Body of pancreas (tissue), 4 donors: Measurements from ENCODE around the gene NKAIN4. TPM values are rescaled to one million over a fixed set of nuclear protein-coding genes. Genes with fewer than 3 reads are reported as not detected.

Source experiments
- ATAC-seq: fragments of 150-250 bp; one replicate; pipeline ENCODE4 v1.9.1; 2016
- DNase-seq, 4 donors: peaks; one replicate each; pipeline ENCODE4 v3.0.0-alpha.2; 2019
- H3K27ac ChIP-seq, 4 donors: fragments of 200-600 bp; sonication (generic); 1 replicate in 3 of 4; 2 replicates in 1 of 4; pipeline versions ENCODE4 v1.5.1 to v1.6.1; 2016 to 2019; ENCODE audit warnings: mild to moderate bottlenecking in 1 of 4, mixed read lengths in 1 of 4, moderate library complexity in 1 of 4
- H3K27me3 ChIP-seq, 2 donors: fragments of 200-600 bp; sonication (generic); one replicate each; pipeline ENCODE4 v1.6.0; 2016; ENCODE audit warnings: mild to moderate bottlenecking in 1 of 2
- H3K36me3 ChIP-seq, 2 donors: fragments of 200-600 bp; sonication (generic); replicated peaks in 1 of 2; 2 replicates each; pipeline ENCODE4 v1.5.1; 2016; ENCODE audit warnings: low read depth in 2 of 2; ENCODE audit not compliant: insufficient read depth in 1 of 2
- H3K4me1 ChIP-seq: fragments of 200-600 bp; sonication (generic); one replicate; pipeline ENCODE4 v1.6.0; 2016
- H3K4me3 ChIP-seq, 2 donors: fragments of 200-600 bp; sonication (generic); 1 replicate in 1 of 2; 2 replicates in 1 of 2; pipeline ENCODE4 v1.5.1; 2016 to 2019
- H3K9me3 ChIP-seq, 3 donors: fragments of 200-600 bp; sonication (generic); 1 replicate in 2 of 3; 2 replicates in 1 of 3; pipeline ENCODE4 v1.5.1; 2016
- POLR2A ChIP-seq, 3 donors: fragments of 450-650 bp; IDR thresholded peaks; one replicate each; pipeline ENCODE4 v1.6.1; 2016; ENCODE audit warnings: antibody characterized with exemption in 3 of 3, mild to moderate bottlenecking in 2 of 3
- WGBS, 2 donors: methylation state at CpG; one replicate each; pipeline ENCODE4 v1.1.5; 2017; 5-methylcytosine and 5-hydroxymethylcytosine counted together
- intact Hi-C: fragments of 100-400 bp; cut with DNase I; formaldehyde crosslinking; loops from one replicate; pipeline ENCODE4 v1.15.1; 2023
- total RNA-seq, 2 donors: library from RNA; depleted of rRNA; stranded (reverse); fragments of >200 nt; gene quantifications; one replicate each; pipeline ENCODE4 v1.1.0, GENCODE V29; 2016
- TF ChIP-seq, protein P1 (sequence below), 7 experiments: fragments of 450-650 bp in 4 of 7; fragments of 200-600 bp in 3 of 7; sonication (generic) in 3 of 7; IDR thresholded peaks; one replicate each; pipeline ENCODE4 v1.5.1; 2016 to 2019; ENCODE audit warnings: antibody characterized with exemption in 7 of 7

The NKAIN4 gene
- total RNA-seq, 2 donors from 2014 or later, result not detected

DNA sequence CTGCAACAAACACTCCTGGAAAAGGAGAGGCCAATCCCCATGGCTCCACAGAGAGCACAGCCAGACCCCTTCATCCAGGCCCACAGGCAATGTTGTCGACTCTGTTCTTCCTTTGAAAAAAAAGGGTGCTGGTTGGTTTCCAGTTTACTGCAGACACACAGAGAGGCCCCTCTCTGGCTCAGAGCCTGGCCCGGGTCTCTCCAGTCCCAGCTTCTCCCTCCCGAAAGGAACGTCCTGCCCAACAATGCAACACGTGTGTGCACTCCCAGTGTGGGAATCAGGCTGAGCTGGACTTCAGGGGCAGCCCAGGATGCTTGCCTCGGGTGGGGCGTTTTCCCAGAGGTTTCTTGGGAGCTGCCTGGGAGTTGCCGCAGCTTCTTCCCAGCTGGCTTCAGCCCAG lies 4.5 kb upstream of the NKAIN4 start:
- intact Hi-C loops, result no loop called here
- H3K4me1 ChIP-seq, result peaks cover 5% of the 10 kb centered on the region
- TF ChIP-seq POLR2A (IDR thresholded peaks at IDR 0.05), result no peak
- TF ChIP-seq, protein P1, sequence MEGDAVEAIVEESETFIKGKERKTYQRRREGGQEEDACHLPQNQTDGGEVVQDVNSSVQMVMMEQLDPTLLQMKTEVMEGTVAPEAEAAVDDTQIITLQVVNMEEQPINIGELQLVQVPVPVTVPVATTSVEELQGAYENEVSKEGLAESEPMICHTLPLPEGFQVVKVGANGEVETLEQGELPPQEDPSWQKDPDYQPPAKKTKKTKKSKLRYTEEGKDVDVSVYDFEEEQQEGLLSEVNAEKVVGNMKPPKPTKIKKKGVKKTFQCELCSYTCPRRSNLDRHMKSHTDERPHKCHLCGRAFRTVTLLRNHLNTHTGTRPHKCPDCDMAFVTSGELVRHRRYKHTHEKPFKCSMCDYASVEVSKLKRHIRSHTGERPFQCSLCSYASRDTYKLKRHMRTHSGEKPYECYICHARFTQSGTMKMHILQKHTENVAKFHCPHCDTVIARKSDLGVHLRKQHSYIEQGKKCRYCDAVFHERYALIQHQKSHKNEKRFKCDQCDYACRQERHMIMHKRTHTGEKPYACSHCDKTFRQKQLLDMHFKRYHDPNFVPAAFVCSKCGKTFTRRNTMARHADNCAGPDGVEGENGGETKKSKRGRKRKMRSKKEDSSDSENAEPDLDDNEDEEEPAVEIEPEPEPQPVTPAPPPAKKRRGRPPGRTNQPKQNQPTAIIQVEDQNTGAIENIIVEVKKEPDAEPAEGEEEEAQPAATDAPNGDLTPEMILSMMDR (IDR thresholded peaks at IDR 0.05), result no peak
- 38 to 43% methylated on average over 7 to 8 of the region's 8 CpGs for WGBS, 2 donors
- no peak overlapping the region for H3K27ac ChIP-seq
- no peak for DNase-seq
- H3K27me3 ChIP-seq, result peaks cover 0 to 19% of the 10 kb centered on the region in 2 donors
- no peak for ATAC-seq
- no peaks in the 10 kb centered on the region for H3K36me3 ChIP-seq
- no peaks in the 10 kb centered on the region for H3K9me3 ChIP-seq
- no peak overlapping the region for H3K4me3 ChIP-seq

DNA sequence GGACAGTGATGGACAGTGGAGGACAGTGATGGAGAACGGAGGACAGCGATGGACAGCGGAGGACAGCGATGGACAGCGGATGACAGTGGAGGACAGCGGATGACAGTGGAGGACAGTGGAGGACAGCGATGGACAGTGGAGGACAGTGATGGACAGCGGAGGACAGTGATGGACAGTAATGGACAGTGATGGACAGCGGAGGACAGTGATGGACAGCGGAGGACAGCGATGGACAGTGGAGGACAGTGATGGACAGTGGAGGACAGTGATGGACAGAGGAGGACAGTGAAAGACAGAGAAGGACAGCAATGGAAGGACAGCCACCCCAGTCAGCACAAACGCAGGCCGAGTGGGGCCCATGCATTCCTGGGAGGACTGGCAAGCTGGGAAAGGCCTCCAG lies 3.4 kb upstream of the NKAIN4 start:
- WGBS, 2 donors, result 76 to 81% methylated on average over 12 to 13 of the region's 13 CpGs
- H3K9me3 ChIP-seq, result no peaks in the 10 kb centered on the region
- no peak overlapping the region for H3K27ac ChIP-seq
- no peaks in the 10 kb centered on the region for H3K36me3 ChIP-seq
- DNase-seq (no peak), ATAC-seq (no peak)
- intact Hi-C loops, result no loop called here
- TF ChIP-seq POLR2A (IDR thresholded peaks at IDR 0.05), result no peak
- TF ChIP-seq, protein P1 (IDR thresholded peaks at IDR 0.05), result no peak
- H3K27me3 ChIP-seq, result peaks cover 0 to 19% of the 10 kb centered on the region in 2 donors
- H3K4me1 ChIP-seq, result peaks cover 12% of the 10 kb centered on the region
- no peak overlapping the region for H3K4me3 ChIP-seq

DNA sequence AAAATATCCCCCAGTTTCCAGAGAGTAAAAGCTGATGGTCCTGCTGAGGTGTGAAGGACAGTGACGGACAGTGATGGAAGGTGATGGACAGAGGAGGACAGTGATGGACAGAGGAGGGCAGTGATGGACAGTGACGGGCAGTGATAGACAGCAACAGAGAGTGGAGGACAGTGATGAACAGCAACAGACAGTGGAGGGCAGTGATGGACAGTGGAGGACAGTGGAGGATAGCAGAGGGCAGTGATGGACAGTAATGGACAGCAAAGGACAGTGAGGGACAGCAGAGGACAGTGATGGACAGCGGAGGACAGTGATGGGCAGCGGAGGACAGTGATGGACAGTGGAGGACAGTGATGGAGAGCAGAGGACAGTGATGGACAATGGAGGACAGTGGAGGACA lies 2.7 kb upstream of the NKAIN4 start:
- Histone ChIP-seq H3K27me3 (peaks cover 0 to 19% of the 10 kb centered on the region in 2 donors), H3K4me1 (peaks cover 12% of the 10 kb centered on the region), H3K27ac (no peak overlapping the region), H3K4me3 (no peak overlapping the region), H3K9me3 (no peaks in the 10 kb centered on the region), H3K36me3 (no peaks in the 10 kb centered on the region)
- ATAC-seq, result no peak
- DNase-seq, result no peak
- 65 to 70% methylated on average over 4 of the region's 4 CpGs for WGBS, 2 donors
- intact Hi-C loops, result no loop called here
- no peak for TF ChIP-seq POLR2A (IDR thresholded peaks at IDR 0.05)
- TF ChIP-seq, protein P1 (IDR thresholded peaks at IDR 0.05), result no peak

DNA sequence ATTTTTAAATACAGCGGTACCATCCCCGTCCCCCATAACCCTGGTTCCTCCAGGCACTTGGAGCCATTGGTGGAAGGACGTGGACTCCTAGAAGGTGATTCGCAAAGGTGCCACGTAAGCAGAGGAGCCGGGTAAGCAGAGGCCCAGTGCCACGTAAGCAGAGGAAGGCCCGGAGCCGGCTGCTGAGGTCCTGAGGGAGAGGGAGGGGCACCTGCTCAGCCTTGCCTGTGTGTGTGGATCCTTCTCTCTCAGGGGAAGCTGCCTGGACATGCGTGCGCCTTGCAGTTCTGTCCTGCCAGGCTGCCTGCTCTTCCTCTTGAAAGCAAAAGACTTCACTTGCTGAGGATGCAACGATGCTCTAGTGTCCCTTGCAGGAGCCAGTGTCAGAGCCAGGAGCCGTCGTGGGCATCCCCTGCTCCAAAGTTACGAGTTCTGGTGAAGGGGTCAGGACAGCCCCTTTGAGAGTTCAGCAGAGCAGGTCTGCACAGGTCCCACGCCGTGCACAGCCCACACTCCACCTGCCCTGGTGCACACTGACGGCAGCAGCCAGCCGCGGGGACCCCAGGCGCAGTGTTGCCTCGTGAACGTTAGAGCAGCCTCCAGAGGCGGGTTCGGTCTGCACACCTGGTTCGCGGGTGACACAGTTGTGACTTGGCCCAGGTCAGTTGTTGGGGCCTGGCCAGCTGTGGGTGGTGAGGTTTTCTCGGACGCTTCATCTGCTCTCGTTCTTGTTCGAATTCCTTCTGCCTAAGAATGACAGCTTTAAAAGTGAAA lies 1.9 kb upstream of the NKAIN4 start:
- TF ChIP-seq POLR2A (IDR thresholded peaks at IDR 0.05), result no peak
- TF ChIP-seq, protein P1 (IDR thresholded peaks at IDR 0.05), result no peak
- no peaks in the 10 kb centered on the region for H3K9me3 ChIP-seq
- 27 to 51% methylated on average over 9 to 31 of the region's 31 CpGs for WGBS, 2 donors
- intact Hi-C loops, result no loop called here
- H3K36me3 ChIP-seq, result no peaks in the 10 kb centered on the region
- no peak for DNase-seq
- no peak overlapping the region for H3K27ac ChIP-seq
- H3K27me3 ChIP-seq, result peaks cover 0 to 19% of the 10 kb centered on the region in 2 donors
- H3K4me1 ChIP-seq, result peaks cover 12% of the 10 kb centered on the region
- no peak overlapping the region for H3K4me3 ChIP-seq
- ATAC-seq, result no peak
